Hepatocyte (in vitro differentiated cells): ENCODE results near the gene CABP4. TPM values are rescaled to one million over a fixed set of nuclear protein-coding genes. Genes with fewer than 3 reads are reported as not detected.

Experiments
- DNase-seq: peaks from one replicate; pipeline ENCODE4 v3.0.0-alpha.2; 2016; ENCODE audit warnings: low spot score
- H2AFZ ChIP-seq: fragments of 200-600 bp; sonication (generic); 2 replicates; pipeline ENCODE4 v1.6.0; 2016; ENCODE audit warnings: antibody characterized with exemption, mild to moderate bottlenecking
- H3K27ac ChIP-seq: fragments of 200-600 bp; sonication (generic); 2 replicates; pipeline ENCODE4 v1.5.1; 2016; ENCODE audit warnings: mild to moderate bottlenecking
- H3K27me3 ChIP-seq: fragments of 200-600 bp; sonication (generic); 2 replicates; pipeline ENCODE4 v1.6.1; 2016
- H3K36me3 ChIP-seq: fragments of 200-600 bp; sonication (generic); replicated peaks from 2 replicates; pipeline ENCODE4 v1.5.1; 2016; ENCODE audit warnings: low read depth; ENCODE audit not compliant: insufficient read depth
- H3K4me1 ChIP-seq: fragments of 200-600 bp; sonication (generic); 2 replicates; pipeline ENCODE4 v1.5.1; 2016; ENCODE audit warnings: mild to moderate bottlenecking, moderate library complexity; ENCODE audit not compliant: insufficient read depth
- H3K4me2 ChIP-seq: fragments of 200-600 bp; sonication (generic); 2 replicates; pipeline ENCODE4 v1.6.0; 2016
- H3K4me3 ChIP-seq: fragments of 200-600 bp; sonication (generic); 2 replicates; pipeline ENCODE4 v1.5.1; 2016; ENCODE audit warnings: mild to moderate bottlenecking
- H3K79me2 ChIP-seq: fragments of 200-600 bp; sonication (generic); 2 replicates; pipeline ENCODE4 v1.6.0; 2017; ENCODE audit warnings: mild to moderate bottlenecking
- H3K9me2 ChIP-seq: fragments of 200-600 bp; sonication (generic); replicated peaks from 2 replicates; pipeline ENCODE4 v1.6.0; 2017; ENCODE audit warnings: mild to moderate bottlenecking; ENCODE audit not compliant: insufficient read depth
- H3K9me3 ChIP-seq: fragments of 200-600 bp; sonication (generic); 2 replicates; pipeline ENCODE4 v1.5.1; 2016; ENCODE audit warnings: low read depth, mild to moderate bottlenecking
- H4K20me1 ChIP-seq: fragments of 200-600 bp; sonication (generic); 2 replicates; pipeline ENCODE4 v1.6.0; 2016; ENCODE audit warnings: mild to moderate bottlenecking; ENCODE audit not compliant: insufficient read depth, poor library complexity, severe bottlenecking
- EZH2 ChIP-seq: fragments of 200-600 bp; sonication (generic); IDR thresholded peaks from 2 replicates; pipeline ENCODE4 v1.6.1; 2016; ENCODE audit warnings: antibody characterized with exemption, mild to moderate bottlenecking, borderline replicate concordance
- EZH2phosphoT487 ChIP-seq: fragments of 200-600 bp; sonication (generic); IDR thresholded peaks from one replicate; pipeline ENCODE4 v1.6.1; 2018; ENCODE audit warnings: antibody characterized with exemption, mild to moderate bottlenecking, low read depth, moderate library complexity; ENCODE audit not compliant: unreplicated experiment, severe bottlenecking
- WGBS: methylation state at CpG from one replicate; pipeline ENCODE4 v1.1.6; 2016; ENCODE audit warnings: low lambda C conversion rate; ENCODE audit errors: missing lambda C conversion rate; 5-methylcytosine and 5-hydroxymethylcytosine counted together
- polyA plus RNA-seq: library from polyadenylated mRNA; unstranded; fragments of >200 nt; fragmentation: Nextera tagmentation; extraction: Ambion mirVana; gene quantifications from 2 replicates; pipeline ENCODE4 v1.2.1, GENCODE V29; 2016
- total RNA-seq: library from RNA; depleted of rRNA; stranded (reverse); fragments of >200 nt; gene quantifications from 2 replicates; pipeline ENCODE4 v1.2.3, GENCODE V29; 2014
- TF ChIP-seq, protein P1 (sequence below): fragments of 200-600 bp; sonication (generic); IDR thresholded peaks from 2 replicates; pipeline ENCODE4 v1.5.1; 2016; ENCODE audit warnings: antibody characterized with exemption, mild to moderate bottlenecking; ENCODE audit not compliant: poor library complexity

CABP4 gene
- total and polyA plus RNA-seq, 2 experiments from 2014 or later: not detected

GRCh38 chr11:67428052-67429001 is 26.8 kb upstream of the CABP4 start, which contains the start of gene RPS6KB2:
Gene RPS6KB2 (plus strand): TSS chr11:67428494. CDS start chr11:67428546, 52 bp downstream.
- H3K9me3 ChIP-seq: no peaks in the 10 kb centered on the region
- H2AFZ ChIP-seq: peak within 1 kb of the TSS; percentile 57
- peak within 1 kb of the TSS; percentile 84 for H3K27ac ChIP-seq
- peak; percentile 98 for DNase-seq
- H3K4me1 ChIP-seq: peaks cover 10% of the 10 kb centered on the region
- TF ChIP-seq EZH2 (no peak), EZH2phosphoT487 (no peak)
- TF ChIP-seq, protein P1, sequence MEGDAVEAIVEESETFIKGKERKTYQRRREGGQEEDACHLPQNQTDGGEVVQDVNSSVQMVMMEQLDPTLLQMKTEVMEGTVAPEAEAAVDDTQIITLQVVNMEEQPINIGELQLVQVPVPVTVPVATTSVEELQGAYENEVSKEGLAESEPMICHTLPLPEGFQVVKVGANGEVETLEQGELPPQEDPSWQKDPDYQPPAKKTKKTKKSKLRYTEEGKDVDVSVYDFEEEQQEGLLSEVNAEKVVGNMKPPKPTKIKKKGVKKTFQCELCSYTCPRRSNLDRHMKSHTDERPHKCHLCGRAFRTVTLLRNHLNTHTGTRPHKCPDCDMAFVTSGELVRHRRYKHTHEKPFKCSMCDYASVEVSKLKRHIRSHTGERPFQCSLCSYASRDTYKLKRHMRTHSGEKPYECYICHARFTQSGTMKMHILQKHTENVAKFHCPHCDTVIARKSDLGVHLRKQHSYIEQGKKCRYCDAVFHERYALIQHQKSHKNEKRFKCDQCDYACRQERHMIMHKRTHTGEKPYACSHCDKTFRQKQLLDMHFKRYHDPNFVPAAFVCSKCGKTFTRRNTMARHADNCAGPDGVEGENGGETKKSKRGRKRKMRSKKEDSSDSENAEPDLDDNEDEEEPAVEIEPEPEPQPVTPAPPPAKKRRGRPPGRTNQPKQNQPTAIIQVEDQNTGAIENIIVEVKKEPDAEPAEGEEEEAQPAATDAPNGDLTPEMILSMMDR: no peak
- no peaks in the 10 kb centered on the region for H4K20me1 ChIP-seq
- peak within 1 kb of the TSS; percentile 86 for H3K4me3 ChIP-seq
- H3K27me3 ChIP-seq: no peaks in the 10 kb centered on the region
- 3% methylated on average over 68 of the region's 68 CpGs for WGBS
- H3K9me2 ChIP-seq: no peaks in the 10 kb centered on the region
- H3K36me3 ChIP-seq: no peaks in the 10 kb centered on the region
- H3K79me2 ChIP-seq: peaks cover 24% of the 10 kb centered on the region
- peak within 1 kb of the TSS; percentile 96 for H3K4me2 ChIP-seq

DNA sequence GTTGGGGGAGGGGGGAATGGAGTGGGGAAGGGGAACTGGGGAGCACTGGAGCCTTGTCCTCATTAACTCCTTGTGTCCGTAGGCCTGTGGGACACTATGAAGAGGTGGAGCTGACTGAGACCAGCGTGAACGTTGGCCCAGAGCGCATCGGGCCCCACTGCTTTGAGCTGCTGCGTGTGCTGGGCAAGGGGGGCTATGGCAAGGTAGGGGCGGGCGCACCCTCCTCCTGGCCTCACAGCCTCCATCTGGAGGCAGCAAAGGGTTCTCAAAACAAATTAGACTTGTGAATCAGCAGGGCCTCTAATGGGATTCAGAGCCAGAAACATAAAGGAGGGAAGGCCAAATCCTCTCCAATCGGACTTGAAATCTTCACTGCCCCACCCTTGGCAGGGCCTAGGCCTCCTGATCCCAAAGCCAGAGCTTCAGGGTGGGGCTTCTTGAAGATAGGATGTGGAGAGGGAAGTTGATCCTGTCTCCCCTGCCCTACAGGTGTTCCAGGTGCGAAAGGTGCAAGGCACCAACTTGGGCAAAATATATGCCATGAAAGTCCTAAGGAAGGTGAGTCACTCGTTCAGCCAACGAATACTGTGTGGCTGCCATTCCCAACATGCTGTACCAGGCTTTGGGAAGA is 26.0 kb upstream of the CABP4 start:
- H3K4me3 ChIP-seq: peak overlapping the region; percentile 86
- TF ChIP-seq, protein P1: no peak
- TF ChIP-seq EZH2 (no peak), EZH2phosphoT487 (no peak)
- H2AFZ ChIP-seq: peak overlapping the region; percentile 57
- 71% methylated on average over 9 of the region's 12 CpGs for WGBS
- H3K4me2 ChIP-seq: peak overlapping the region; percentile 96
- no peaks in the 10 kb centered on the region for H4K20me1 ChIP-seq
- no peaks in the 10 kb centered on the region for H3K9me2 ChIP-seq
- peaks cover 10% of the 10 kb centered on the region for H3K4me1 ChIP-seq
- peaks cover 24% of the 10 kb centered on the region for H3K79me2 ChIP-seq
- H3K27ac ChIP-seq: peak overlapping the region; percentile 84
- DNase-seq: no peak
- no peaks in the 10 kb centered on the region for H3K9me3 ChIP-seq
- no peaks in the 10 kb centered on the region for H3K27me3 ChIP-seq
- no peaks in the 10 kb centered on the region for H3K36me3 ChIP-seq

DNA sequence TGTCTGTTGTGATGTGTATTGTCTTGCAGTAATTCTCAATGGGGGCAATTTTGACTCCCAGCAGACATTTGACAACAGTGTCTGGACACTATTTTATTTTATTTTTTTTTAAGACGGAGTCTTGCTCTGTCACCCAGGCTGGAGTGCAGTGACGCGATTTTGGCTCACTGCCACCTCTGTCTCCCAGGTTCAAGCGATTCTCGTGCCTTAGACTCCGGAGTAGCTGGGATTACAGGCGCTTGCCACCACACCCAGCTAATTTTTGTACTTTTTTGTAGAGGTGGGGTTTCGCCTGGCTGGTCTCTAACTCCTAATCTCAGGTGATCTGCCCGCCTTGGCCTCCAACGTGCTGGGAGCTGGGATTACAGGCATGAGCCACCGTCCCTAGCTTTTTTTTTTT is 25.4 kb upstream of the CABP4 start:
- no peak overlapping the region for H3K27ac ChIP-seq
- no peaks in the 10 kb centered on the region for H3K9me2 ChIP-seq
- no peaks in the 10 kb centered on the region for H3K9me3 ChIP-seq
- no peaks in the 10 kb centered on the region for H4K20me1 ChIP-seq
- no peak overlapping the region for H3K4me3 ChIP-seq
- TF ChIP-seq EZH2phosphoT487 (no peak), EZH2 (no peak)
- TF ChIP-seq, protein P1: no peak
- WGBS: 93% methylated on average over 11 of the region's 11 CpGs
- no peak overlapping the region for H2AFZ ChIP-seq
- peak overlapping the region; percentile 96 for H3K4me2 ChIP-seq
- no peaks in the 10 kb centered on the region for H3K36me3 ChIP-seq
- H3K79me2 ChIP-seq: peaks cover 24% of the 10 kb centered on the region
- H3K4me1 ChIP-seq: peaks cover 10% of the 10 kb centered on the region
- H3K27me3 ChIP-seq: no peaks in the 10 kb centered on the region
- no peak for DNase-seq
